Osteoblast (primary cell): ENCODE results near the gene ZC3H10. TPM values are rescaled to one million over a fixed set of nuclear protein-coding genes. Genes with fewer than 3 reads are reported as not detected.
"Not testable (repeated sequence)": the region's sequence is repeated elsewhere in the genome, so short reads cannot be mapped to it uniquely, and the experiment has no call there.

Source experiments
- DNase-seq: peaks from one replicate; pipeline ENCODE4 v3.0.0; 2011; ENCODE audit warnings: low spot score, mixed read lengths; ENCODE audit not compliant: insufficient read length; ENCODE audit errors: missing footprints
- H2AFZ ChIP-seq: 2 replicates; pipeline ENCODE4 v1.6.0; 2011; ENCODE audit warnings: mild to moderate bottlenecking, low read length
- H3K27ac ChIP-seq: 2 replicates; pipeline ENCODE4 v1.5.1; 2011; ENCODE audit warnings: mild to moderate bottlenecking, low read depth, low read length, moderate library complexity
- H3K27me3 ChIP-seq: 2 replicates; pipeline ENCODE4 v1.6.0; 2012; ENCODE audit warnings: mild to moderate bottlenecking, control low read depth, inconsistent platforms, low read length, moderate library complexity; ENCODE audit not compliant: insufficient read depth
- H3K36me3 ChIP-seq: 2 replicates; pipeline ENCODE4 v1.5.1; 2011; ENCODE audit warnings: mild to moderate bottlenecking, low read length, control low read depth, moderate library complexity; ENCODE audit not compliant: insufficient read depth
- H3K4me1 ChIP-seq: 2 replicates; pipeline ENCODE4 v1.5.1; 2011; ENCODE audit warnings: mild to moderate bottlenecking, low read length, control low read depth, moderate library complexity; ENCODE audit not compliant: insufficient read depth
- H3K4me2 ChIP-seq: 2 replicates; pipeline ENCODE4 v1.6.0; 2011; ENCODE audit warnings: mild to moderate bottlenecking, low read length; ENCODE audit not compliant: insufficient read depth
- H3K4me3 ChIP-seq: fragments of 200-600 bp; sonication (generic); 3 replicates; pipeline ENCODE4 v1.5.1; 2012; ENCODE audit warnings: mild to moderate bottlenecking, low read length, inconsistent platforms; ENCODE audit not compliant: insufficient read depth
- H3K79me2 ChIP-seq: 2 replicates; pipeline ENCODE4 v1.6.0; 2012; ENCODE audit warnings: mild to moderate bottlenecking, low read length, control low read depth, inconsistent platforms; ENCODE audit not compliant: insufficient read depth
- H3K9me3 ChIP-seq: 2 replicates; pipeline ENCODE4 v1.5.1; 2011; ENCODE audit warnings: low read depth, low read length, control low read depth
- H4K20me1 ChIP-seq: 2 replicates; pipeline ENCODE4 v1.6.0; 2012; ENCODE audit warnings: mild to moderate bottlenecking, low read length, control low read depth; ENCODE audit not compliant: insufficient read depth
- total RNA-seq: library from RNA; depleted of rRNA; stranded (reverse); fragments of >200 nt; gene quantifications from 2 replicates; pipeline ENCODE4 v1.2.3, GENCODE V29; 2012
- TF ChIP-seq, protein P1 (sequence below): IDR thresholded peaks from 2 replicates; pipeline ENCODE4 v1.5.1; 2011; ENCODE audit warnings: mild to moderate bottlenecking, low read depth, low read length, moderate library complexity; ENCODE audit errors: extremely low read depth

ZC3H10 gene
- total RNA-seq, 1 donor = 9.0 TPM

DNA sequence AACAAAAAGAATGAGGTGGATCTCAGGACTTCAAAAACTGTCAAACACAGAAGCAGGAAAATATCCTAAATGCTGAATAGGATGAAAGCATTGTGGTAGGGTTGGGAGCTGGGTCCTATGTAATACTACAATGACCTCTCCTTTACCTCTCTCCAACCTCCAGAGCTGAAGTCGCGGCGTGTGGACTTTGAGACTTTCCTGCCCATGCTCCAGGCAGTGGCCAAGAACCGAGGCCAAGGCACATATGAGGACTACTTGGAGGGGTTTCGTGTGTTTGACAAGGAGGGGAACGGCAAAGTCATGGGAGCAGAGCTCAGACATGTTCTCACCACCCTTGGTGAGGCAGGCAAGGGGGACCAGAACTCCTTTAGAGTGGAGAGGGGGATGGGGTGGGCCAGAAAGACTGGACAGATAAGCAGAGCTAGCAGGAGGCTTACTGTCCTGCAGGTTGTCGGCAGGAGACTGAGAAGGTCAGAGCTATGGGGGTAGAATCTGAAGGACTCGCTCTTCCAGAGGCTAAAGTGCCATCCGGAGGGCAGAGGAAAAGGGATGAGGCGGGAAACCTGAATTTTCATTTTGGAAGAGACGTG, 37.3 kb downstream of the ZC3H10 start:
- TF ChIP-seq, protein P1, sequence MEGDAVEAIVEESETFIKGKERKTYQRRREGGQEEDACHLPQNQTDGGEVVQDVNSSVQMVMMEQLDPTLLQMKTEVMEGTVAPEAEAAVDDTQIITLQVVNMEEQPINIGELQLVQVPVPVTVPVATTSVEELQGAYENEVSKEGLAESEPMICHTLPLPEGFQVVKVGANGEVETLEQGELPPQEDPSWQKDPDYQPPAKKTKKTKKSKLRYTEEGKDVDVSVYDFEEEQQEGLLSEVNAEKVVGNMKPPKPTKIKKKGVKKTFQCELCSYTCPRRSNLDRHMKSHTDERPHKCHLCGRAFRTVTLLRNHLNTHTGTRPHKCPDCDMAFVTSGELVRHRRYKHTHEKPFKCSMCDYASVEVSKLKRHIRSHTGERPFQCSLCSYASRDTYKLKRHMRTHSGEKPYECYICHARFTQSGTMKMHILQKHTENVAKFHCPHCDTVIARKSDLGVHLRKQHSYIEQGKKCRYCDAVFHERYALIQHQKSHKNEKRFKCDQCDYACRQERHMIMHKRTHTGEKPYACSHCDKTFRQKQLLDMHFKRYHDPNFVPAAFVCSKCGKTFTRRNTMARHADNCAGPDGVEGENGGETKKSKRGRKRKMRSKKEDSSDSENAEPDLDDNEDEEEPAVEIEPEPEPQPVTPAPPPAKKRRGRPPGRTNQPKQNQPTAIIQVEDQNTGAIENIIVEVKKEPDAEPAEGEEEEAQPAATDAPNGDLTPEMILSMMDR = no peak

DNA sequence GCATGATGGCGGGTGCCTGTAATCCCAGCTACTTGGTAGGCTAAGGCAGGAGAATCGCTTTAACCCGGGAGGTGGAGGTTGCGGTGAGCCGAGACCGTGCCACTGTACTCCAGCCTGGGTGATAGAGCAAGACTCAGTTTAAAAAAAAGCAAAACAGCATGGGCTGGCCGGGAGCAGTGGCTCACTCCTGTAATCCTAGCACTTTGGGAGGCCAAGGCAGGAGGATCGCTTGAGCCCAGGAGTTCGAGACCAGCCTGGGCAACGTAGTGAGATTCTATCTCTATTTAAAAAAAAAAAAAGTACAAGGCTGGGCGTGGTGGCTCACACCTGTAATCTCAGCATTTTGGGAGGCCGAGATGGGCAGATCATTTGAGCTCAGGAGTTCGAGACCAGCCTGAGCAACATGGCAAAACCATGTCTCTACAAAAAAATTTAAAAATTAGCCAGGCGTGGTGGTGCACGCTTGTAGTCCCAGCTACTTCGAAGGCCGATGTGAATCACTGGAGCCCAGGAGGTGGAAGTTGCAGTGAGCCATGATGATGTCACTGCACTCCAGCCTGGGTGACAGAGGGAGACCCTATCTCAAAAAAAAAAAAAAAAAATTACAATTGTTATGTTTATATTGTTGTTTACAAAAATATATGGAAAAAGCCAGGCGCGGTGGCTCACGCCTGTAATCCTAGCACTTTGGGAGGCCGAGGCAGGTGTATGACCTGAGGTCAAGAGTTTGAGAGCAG, 38.6 kb downstream of the ZC3H10 start:
- not testable (repeated sequence) for H3K27me3 ChIP-seq, H3K9me3 ChIP-seq, DNase-seq
- Histone ChIP-seq H3K4me1 (peaks cover 36% of the 10 kb centered on the region), H3K4me3 (peak overlapping the region; percentile 92), H2AFZ (peak overlapping the region; percentile 86), H3K36me3 (peaks cover 37% of the 10 kb centered on the region), H3K79me2 (peaks cover 50% of the 10 kb centered on the region), H4K20me1 (peaks cover 29% of the 10 kb centered on the region), H3K4me2 (peak overlapping the region; percentile 99), H3K27ac (peak overlapping the region; percentile 73)

More for the DNA sequence above, 37.3 kb downstream of the ZC3H10 start:
- no peak overlapping the region for H3K27ac ChIP-seq
- peaks cover 16% of the 10 kb centered on the region for H4K20me1 ChIP-seq
- H3K4me2 ChIP-seq = no peak overlapping the region
- peaks cover 38% of the 10 kb centered on the region for H3K79me2 ChIP-seq
- H2AFZ ChIP-seq = no peak overlapping the region
- peaks cover 32% of the 10 kb centered on the region for H3K4me1 ChIP-seq
- H3K36me3 ChIP-seq = peaks cover 24% of the 10 kb centered on the region
- no peaks in the 10 kb centered on the region for H3K9me3 ChIP-seq
- H3K27me3 ChIP-seq = no peaks in the 10 kb centered on the region
- no peak overlapping the region for H3K4me3 ChIP-seq
- DNase-seq = no peak

DNA sequence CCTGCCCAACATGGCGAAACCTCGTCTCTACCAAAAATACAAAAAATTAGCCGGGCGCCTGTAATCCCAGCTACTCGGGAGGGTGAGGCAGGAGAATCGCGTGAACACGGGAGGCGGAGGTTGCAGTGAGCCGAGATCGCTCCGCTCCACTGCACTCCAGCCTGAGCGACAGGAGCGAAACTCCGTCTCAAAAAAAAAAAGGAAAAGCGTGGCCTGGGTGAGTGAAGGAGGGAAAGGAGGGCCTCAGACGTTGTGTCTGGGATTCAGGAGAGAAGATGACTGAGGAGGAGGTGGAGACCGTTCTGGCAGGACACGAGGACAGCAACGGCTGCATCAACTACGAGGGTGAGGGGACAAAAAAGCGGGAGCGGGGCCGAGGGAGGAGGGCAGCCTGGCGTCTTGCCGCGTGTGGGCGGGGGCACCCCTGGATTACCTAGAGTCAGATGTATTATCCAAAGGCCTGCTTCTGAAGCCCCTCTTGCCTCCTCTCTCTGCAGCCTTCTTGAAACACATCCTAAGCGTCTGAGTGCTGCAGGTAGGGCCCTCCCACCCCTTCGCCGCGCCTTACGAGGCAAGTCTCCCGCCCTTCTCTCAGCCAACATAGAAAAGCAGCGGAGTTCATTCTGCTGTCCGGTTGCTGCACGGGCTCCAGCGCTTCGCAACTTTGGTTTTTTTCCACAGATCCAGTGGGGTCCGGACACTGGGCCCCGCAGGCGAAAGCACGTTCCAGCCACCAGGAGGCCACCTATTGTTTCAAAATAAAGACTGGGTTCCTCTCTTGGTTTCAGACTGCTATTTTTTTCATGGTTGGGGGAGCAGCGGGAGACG, 39.3 kb downstream of the ZC3H10 start:
- H3K4me2 ChIP-seq = peak overlapping the region; percentile 99
- TF ChIP-seq, protein P1 = peak; percentile 74
- H3K27ac ChIP-seq = peak overlapping the region; percentile 73
- H3K4me3 ChIP-seq = peak overlapping the region; percentile 92
- H4K20me1 ChIP-seq = peaks cover 36% of the 10 kb centered on the region
- H3K79me2 ChIP-seq = peaks cover 54% of the 10 kb centered on the region
- DNase-seq = peak; percentile 95
- H3K9me3 ChIP-seq = no peaks in the 10 kb centered on the region
- H3K27me3 ChIP-seq = no peaks in the 10 kb centered on the region
- H2AFZ ChIP-seq = peak overlapping the region; percentile 86
- H3K4me1 ChIP-seq = peaks cover 34% of the 10 kb centered on the region
- peaks cover 44% of the 10 kb centered on the region for H3K36me3 ChIP-seq

DNA sequence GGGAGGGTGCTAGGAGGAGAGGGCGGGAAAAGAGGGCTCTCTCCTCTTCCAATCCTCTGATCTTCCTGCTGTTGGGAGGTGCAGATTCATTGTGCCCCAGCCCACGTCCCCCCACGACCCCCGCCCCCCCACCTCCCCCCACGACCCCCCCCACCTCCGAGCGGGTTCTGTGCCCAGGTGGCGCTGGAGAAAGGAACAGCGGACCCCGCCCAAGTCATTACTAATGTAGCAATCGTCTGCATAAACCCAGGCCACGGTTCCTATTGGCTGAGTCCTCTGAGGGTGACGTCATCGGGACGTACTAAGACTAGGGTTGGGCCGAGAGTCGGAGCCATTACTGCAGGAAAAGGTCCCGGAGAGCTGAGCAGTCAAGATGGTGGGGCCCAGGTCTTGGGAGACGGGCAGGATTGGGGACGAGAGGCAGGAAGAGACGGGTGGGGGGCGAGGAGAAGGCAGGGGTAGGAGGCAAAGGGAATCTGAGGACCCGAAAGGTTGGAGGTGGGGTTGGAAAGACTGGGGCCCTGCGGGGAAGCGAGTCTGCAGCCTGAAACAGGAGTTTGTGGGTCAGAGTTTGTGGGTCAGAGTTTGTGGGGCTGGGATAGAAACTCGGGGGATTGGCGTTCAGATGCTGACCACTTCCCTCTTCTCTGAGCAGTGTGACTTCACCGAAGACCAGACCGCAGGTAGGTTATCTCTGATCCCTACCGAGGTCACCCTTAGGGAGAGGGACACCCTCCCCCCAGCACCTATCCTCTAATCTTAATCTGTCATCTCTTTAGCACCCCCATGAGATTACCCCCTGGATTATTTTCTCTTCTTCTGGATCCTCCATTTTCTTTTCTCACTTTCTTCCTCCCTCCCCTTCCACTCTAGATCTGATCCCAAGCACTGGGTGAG, 40.2 kb downstream of the ZC3H10 start, which contains the start of gene MYL6:
Gene MYL6 (plus strand): TSS at position 331 of the 897 bp plus-strand sequence. CDS start 43 bp downstream, at position 374.
- TF ChIP-seq, protein P1 = no peak
- peak within 1 kb of the TSS; percentile 86 for H2AFZ ChIP-seq
- peaks cover 53% of the 10 kb centered on the region for H3K36me3 ChIP-seq
- DNase-seq = peak; percentile 97
- H3K79me2 ChIP-seq = peaks cover 46% of the 10 kb centered on the region
- H3K4me2 ChIP-seq = peak within 1 kb of the TSS; percentile 99
- H3K27ac ChIP-seq = peak within 1 kb of the TSS; percentile 87
- peaks cover 28% of the 10 kb centered on the region for H3K4me1 ChIP-seq
- H3K27me3 ChIP-seq = no peaks in the 10 kb centered on the region
- peaks cover 42% of the 10 kb centered on the region for H4K20me1 ChIP-seq
- peak within 1 kb of the TSS; percentile 92 for H3K4me3 ChIP-seq
- H3K9me3 ChIP-seq = no peaks in the 10 kb centered on the region
